Measurements from ENCODE around the gene ADGRD1. TPM values are rescaled to one million over a fixed set of nuclear protein-coding genes. Genes with fewer than 3 reads are reported as not detected.

Gene ADGRD1
- total RNA-seq, 6 experiments from 2014 or later = not detected

- H3K4me3 Mint-ChIP-seq = no peak overlapping the region
- no peaks in the 10 kb centered on the region; the same call in 1 of the 2 replicates for H3K9me3 Mint-ChIP-seq
- no peaks in the 10 kb centered on the region for H3K36me3 Mint-ChIP-seq (ENCODE audit: low read depth)
- peaks cover 8% of the 10 kb centered on the region; the same call in 1 of the 2 replicates for H3K4me1 Mint-ChIP-seq (ENCODE audit: low read depth)
- peaks cover 1% of the 10 kb centered on the region; the same call in 1 of the 2 replicates for H3K27me3 Mint-ChIP-seq (ENCODE audit: insufficient read depth)
- no peak for DNase-seq
- H3K27ac Mint-ChIP-seq = no peak overlapping the region
- no peak for TF ChIP-seq CTCF (IDR thresholded peaks at IDR 0.05)
Observed at GRCh38 chr12:130922511-130922953, 31.2 kb upstream of the ADGRD1 start.

GRCh38 chr12:130924966-130925665, 28.6 kb upstream of the ADGRD1 start:
- H3K27me3 Mint-ChIP-seq (ENCODE audit: insufficient read depth) = peaks cover 4% of the 10 kb centered on the region
- TF ChIP-seq CTCF (IDR thresholded peaks at IDR 0.05) = no peak
- DNase-seq = no peak
- H3K36me3 Mint-ChIP-seq (ENCODE audit: low read depth) = no peaks in the 10 kb centered on the region
- no peak overlapping the region for H3K27ac Mint-ChIP-seq
- H3K9me3 Mint-ChIP-seq = no peaks in the 10 kb centered on the region; the same call in 1 of the 2 replicates
- no peak overlapping the region for H3K4me3 Mint-ChIP-seq
- peaks cover 13% of the 10 kb centered on the region; the same call in 1 of the 2 replicates for H3K4me1 Mint-ChIP-seq (ENCODE audit: low read depth)

- H3K9me3 Mint-ChIP-seq = no peaks in the 10 kb centered on the region; the same call in 1 of the 2 replicates
- H3K36me3 Mint-ChIP-seq (ENCODE audit: low read depth) = no peaks in the 10 kb centered on the region
- no peak overlapping the region for H3K4me3 Mint-ChIP-seq
- no peak overlapping the region for H3K27ac Mint-ChIP-seq
- H3K4me1 Mint-ChIP-seq (ENCODE audit: low read depth) = peaks cover 9% of the 10 kb centered on the region; the same call in 1 of the 2 replicates
- peaks cover 4% of the 10 kb centered on the region for H3K27me3 Mint-ChIP-seq (ENCODE audit: insufficient read depth)
- TF ChIP-seq CTCF (IDR thresholded peaks at IDR 0.05) = no peak
- no peak for DNase-seq
Observed at GRCh38 chr12:130925666-130926015, 28.1 kb upstream of the ADGRD1 start.

GRCh38 chr12:130929363-130929762, 24.3 kb upstream of the ADGRD1 start:
- Mint-ChIP-seq H3K9me3 (peaks cover 5% of the 10 kb centered on the region; the same call in 1 of the 2 replicates), H3K4me3 (no peak overlapping the region), H3K36me3 (ENCODE audit: low read depth) (no peaks in the 10 kb centered on the region), H3K27ac (no peak overlapping the region), H3K4me1 (ENCODE audit: low read depth) (peaks cover 6% of the 10 kb centered on the region; the same call in 1 of the 2 replicates), H3K27me3 (ENCODE audit: insufficient read depth) (peaks cover 5% of the 10 kb centered on the region)
- no peak for TF ChIP-seq CTCF (IDR thresholded peaks at IDR 0.05)
- no peak for DNase-seq

GRCh38 chr12:130932061-130932930, 21.4 kb upstream of the ADGRD1 start:
- Mint-ChIP-seq H3K9me3 (peaks cover 21% of the 10 kb centered on the region; the same call in 1 of the 2 replicates), H3K4me3 (no peak overlapping the region), H3K4me1 (ENCODE audit: low read depth) (peaks cover 6% of the 10 kb centered on the region; the same call in 1 of the 2 replicates), H3K27ac (no peak overlapping the region), H3K36me3 (ENCODE audit: low read depth) (no peaks in the 10 kb centered on the region; the same call in 1 of the 2 replicates), H3K27me3 (ENCODE audit: insufficient read depth) (peaks cover 5% of the 10 kb centered on the region)
- no peak for TF ChIP-seq CTCF (IDR thresholded peaks at IDR 0.05)
- DNase-seq = no peak
